Measurements from ENCODE around the gene WNT11.

WNT11 gene

DNA sequence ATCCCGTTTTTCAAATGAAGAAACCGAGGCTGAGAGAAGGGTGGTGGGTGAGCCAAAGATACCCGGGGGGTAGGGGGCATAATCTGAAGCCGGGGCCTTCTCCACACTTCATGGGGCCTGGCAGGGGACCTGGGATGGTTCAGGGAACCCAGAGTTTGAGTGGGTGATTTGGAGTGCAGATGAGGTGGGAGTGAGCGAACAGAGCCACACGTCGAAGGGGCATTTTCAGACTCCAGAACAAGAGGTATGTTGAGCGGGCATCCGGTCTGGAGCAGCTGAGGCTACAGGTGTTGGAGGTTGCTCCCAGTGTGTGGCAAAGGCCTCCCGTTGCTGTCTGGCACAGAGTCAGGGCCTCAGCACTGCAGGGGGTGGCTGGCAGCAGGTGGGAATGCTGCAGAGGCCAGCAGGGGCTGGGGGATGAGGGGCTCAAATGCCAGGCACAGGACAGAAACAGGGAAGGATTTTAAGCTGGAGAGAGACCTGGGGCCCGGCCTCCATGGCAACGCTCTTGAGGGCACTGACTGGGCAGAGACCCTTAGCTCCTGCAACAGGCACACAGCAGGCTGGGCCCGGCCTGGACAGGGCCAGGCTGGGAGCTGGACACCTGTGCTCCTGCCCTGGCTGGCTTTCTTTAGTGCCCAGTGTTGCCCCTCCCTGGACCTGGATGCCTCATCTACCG, 46.2 kb downstream of the WNT11 start:
- TF ChIP-seq, protein P1, sequence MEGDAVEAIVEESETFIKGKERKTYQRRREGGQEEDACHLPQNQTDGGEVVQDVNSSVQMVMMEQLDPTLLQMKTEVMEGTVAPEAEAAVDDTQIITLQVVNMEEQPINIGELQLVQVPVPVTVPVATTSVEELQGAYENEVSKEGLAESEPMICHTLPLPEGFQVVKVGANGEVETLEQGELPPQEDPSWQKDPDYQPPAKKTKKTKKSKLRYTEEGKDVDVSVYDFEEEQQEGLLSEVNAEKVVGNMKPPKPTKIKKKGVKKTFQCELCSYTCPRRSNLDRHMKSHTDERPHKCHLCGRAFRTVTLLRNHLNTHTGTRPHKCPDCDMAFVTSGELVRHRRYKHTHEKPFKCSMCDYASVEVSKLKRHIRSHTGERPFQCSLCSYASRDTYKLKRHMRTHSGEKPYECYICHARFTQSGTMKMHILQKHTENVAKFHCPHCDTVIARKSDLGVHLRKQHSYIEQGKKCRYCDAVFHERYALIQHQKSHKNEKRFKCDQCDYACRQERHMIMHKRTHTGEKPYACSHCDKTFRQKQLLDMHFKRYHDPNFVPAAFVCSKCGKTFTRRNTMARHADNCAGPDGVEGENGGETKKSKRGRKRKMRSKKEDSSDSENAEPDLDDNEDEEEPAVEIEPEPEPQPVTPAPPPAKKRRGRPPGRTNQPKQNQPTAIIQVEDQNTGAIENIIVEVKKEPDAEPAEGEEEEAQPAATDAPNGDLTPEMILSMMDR (IDR thresholded peaks at IDR 0.05; ENCODE audit: low read depth, low read length): no peak
- DNase-seq: no peak
- Histone ChIP-seq H3K27me3 (no peaks in the 10 kb centered on the region), H3K36me3 (no peaks in the 10 kb centered on the region), H3K9me3 (no peaks in the 10 kb centered on the region), H3K4me1 (peaks cover 58% of the 10 kb centered on the region), H3K4me3 (ENCODE audit: low read depth, low read length) (no peak overlapping the region)

- Histone ChIP-seq H3K9me3 (no peaks in the 10 kb centered on the region), H3K4me1 (peaks cover 61% of the 10 kb centered on the region), H3K4me3 (ENCODE audit: low read depth, low read length) (no peak overlapping the region), H3K27me3 (no peaks in the 10 kb centered on the region), H3K36me3 (no peaks in the 10 kb centered on the region)
- DNase-seq: no peak
- TF ChIP-seq, protein P1 (IDR thresholded peaks at IDR 0.05; ENCODE audit: low read depth, low read length): no peak
Observed at GRCh38 chr11:76159303-76159937, 46.9 kb downstream of the WNT11 start.

DNA sequence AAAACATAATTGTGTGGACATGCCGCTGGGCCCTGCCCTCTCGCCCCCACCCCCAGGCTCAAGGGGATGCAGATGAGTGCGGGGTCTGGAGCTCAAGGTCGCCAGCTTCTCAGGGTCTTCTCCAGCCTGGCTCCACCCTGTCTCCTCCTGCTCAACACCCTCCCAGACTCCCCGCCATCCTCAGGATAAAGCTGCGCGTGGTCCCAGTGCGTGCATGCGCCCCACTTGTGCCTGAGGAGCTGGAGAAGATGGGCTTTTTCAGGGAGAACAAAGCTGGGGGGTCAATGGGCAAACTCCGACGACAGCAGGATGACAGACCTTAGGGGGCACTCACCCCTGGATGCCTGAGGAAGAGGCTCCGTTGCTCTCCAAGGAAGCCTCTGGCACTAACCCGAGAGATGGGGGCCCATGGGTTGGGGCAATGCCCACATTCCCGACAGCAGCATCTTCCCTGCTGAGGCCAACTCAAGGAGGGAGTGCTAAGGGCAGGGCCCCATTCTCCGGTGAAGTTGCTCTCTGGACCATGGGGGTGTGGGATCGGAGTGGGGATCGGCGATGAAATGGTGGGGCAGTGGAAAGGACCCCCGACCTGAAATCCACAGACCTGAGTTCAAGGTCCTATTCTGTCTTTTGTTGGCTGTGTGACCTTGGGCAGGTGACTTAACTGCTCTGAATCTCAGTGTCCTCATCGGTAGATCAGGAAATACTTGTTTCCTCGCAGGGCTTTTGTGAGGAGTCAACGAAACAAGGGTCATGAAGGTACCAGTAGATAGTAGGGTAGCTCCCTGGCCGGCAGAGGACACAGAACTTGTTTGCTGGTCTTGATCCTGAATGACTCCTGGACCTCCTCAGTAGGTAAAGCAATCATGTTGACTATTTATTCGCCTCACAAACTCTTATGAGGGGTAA, 47.7 kb downstream of the WNT11 start:
- Histone ChIP-seq H3K4me3 (ENCODE audit: low read depth, low read length) (no peak overlapping the region), H3K9me3 (no peaks in the 10 kb centered on the region), H3K27me3 (no peaks in the 10 kb centered on the region), H3K4me1 (peaks cover 61% of the 10 kb centered on the region), H3K36me3 (no peaks in the 10 kb centered on the region)
- DNase-seq: no peak
- TF ChIP-seq, protein P1 (IDR thresholded peaks at IDR 0.05; ENCODE audit: low read depth, low read length): no peak

DNA sequence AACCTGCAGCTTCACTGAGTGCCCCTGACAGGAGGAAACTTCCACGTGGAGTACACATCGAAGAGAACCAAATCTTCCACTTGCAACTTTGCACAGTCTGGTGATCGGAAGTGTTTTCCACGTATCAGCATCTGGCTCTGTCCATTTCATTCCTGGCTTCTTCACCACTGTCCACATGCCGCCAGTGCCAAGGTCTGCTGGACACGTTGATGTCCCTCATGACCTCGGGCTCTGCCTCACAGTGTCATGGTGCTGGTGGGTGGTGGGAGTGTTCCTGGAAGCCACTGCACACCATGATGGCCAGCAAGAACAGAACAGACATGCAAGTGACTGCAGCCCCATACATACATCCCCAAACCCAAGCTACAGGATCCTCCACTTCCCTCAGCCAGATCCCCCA, 48.4 kb downstream of the WNT11 start:
- H3K4me3 ChIP-seq (ENCODE audit: low read depth, low read length): no peak overlapping the region
- H3K9me3 ChIP-seq: no peaks in the 10 kb centered on the region
- TF ChIP-seq, protein P1 (IDR thresholded peaks at IDR 0.05; ENCODE audit: low read depth, low read length): no peak
- no peaks in the 10 kb centered on the region for H3K27me3 ChIP-seq
- DNase-seq: no peak
- no peaks in the 10 kb centered on the region for H3K36me3 ChIP-seq
- H3K4me1 ChIP-seq: peaks cover 53% of the 10 kb centered on the region

- peak; percentile 85 for DNase-seq
- Histone ChIP-seq H3K4me1 (peaks cover 44% of the 10 kb centered on the region), H3K4me3 (ENCODE audit: low read depth, low read length) (no peak overlapping the region), H3K27me3 (no peaks in the 10 kb centered on the region), H3K9me3 (no peaks in the 10 kb centered on the region), H3K36me3 (no peaks in the 10 kb centered on the region)
- TF ChIP-seq, protein P1 (IDR thresholded peaks at IDR 0.05; ENCODE audit: low read depth, low read length): no peak
Observed at GRCh38 chr11:76156971-76157427, 49.3 kb downstream of the WNT11 start.

Measured in BE2C (cell line).